Measurements from ENCODE around the gene RERG. TPM values are rescaled to one million over a fixed set of nuclear protein-coding genes. Genes with fewer than 3 reads are reported as not detected.

The RERG gene
- total RNA-seq, 1 donor from 2014 or later = not detected

DNA sequence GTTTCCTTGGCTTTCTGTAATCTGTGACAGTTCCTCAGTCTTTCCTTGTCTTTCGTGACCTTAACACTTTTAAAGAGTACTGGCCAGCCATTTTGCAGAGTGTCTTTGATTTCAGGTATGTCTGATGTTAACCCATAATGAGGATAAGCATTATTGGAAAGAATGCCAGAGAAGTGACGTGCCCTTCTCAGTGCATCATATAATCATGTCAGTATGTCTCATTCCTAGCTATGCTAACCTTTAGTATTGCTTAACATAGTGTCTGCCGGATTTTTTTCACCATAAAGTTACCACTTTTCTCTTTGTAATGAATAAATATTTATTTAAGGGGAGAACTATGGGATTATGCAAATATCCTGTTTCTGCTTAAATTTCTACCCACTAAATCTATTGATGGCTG lies 28.5 kb downstream of the RERG start:
- no peak for DNase-seq (ENCODE audit: extremely low read depth, low read depth, low spot score)

DNA sequence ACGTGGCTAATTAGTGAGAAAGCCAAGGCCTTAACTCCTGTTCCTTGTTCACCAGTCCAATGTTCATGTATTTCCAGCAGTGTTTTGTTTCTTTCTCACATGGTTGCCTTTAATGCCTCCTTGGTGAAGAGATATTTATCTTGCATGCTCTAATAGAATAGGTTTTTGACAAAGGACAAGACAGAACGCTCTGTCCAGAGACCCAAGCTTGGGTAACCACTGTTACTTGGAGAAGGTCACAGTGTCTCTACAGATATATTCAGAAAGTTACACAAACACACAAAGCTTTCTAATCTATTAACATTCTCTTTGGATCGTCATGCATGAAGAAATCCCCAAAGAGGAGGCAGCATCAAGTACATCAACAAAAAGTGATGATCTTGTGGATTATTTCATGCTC lies 33.1 kb downstream of the RERG start:
- DNase-seq (ENCODE audit: extremely low read depth, low read depth, low spot score) = no peak

DNA sequence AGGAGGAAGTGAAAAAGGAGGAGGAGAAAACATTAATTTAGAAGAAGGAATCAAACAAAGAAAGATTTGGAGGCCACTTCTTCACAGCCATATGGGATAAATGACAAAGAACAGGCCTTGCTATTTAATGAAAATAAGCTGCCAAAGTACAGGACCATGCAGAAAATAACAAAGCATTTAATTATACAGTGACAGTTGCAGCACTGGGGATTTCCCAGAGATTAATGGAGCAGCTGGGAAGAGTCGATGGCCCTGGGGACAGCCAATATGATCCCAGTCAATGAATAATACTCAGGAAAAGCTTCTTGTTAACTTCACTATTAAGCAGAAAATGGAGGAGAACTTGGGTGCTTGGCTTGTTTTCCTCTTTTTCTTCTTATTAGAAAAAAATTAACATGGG lies 34.6 kb downstream of the RERG start:
- DNase-seq (ENCODE audit: extremely low read depth, low read depth, low spot score) = no peak

DNA sequence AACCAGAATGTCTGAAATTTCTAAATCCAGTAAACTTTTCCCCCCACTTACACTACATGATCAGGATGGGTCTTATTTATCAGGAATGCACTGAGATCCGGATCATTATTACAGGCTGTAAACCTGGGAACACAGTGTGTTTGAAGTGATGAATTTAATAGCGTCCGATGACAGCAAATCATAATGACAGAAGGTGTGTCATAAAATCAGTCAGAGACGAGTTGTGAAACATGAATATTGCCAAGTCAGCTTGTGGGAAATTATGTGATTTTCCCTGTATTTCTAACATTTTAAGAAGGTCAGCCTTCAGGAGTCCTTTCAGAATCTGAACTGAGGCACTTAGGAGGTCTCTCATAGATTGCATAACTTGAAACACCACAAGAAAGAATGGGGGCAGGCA lies 36.7 kb downstream of the RERG start:
- DNase-seq (ENCODE audit: extremely low read depth, low read depth, low spot score) = no peak

DNA sequence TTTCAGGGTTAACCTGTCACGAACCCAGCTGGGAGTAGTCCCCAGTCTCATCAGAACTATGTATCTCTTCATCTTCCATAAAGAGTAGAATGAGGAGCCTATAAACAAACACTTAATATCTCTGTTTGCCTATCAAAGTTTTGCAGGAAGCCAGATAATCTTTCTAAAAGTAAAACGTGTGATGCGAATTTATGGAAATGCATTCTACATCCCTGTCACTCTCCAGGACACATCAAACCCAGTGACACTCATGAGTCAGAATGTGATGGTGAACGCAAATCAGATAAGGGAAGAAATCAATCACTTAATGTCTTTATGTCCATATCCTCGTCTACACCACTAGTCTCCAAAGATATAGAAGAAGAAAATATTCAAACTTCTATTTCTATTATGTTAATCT lies 37.4 kb downstream of the RERG start:
- no peak for DNase-seq (ENCODE audit: extremely low read depth, low read depth, low spot score)

DNA sequence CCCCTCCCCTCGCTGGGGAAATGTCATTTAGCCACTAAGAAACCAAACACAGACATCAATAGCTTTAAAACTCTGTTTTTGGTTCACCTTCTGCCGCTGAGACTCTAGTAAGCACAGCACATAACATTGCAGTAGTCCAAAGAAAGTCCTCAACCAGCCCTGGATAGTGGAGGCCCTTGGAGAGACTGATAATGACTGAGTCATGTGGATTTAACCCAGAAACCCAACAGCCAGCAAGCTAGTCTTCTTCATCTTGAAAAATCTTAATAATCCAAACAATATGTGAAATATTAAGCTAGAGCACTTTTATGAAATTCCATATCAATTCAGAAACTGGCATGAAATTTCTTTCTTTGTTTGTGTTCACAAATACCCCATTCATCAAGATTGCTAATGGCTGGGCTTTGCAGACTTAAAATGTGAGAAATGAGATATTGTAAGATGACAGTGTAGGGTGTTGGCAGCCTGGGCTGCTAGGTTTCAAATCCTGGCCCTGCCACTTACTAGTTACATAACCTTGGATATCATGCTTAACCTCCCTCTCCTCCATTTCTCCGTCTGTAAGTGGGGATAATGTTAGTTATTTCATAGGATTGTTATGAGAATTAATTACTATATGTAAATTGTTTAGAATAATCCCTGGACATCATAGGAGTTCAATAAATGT lies 40.1 kb downstream of the RERG start:
- no peak for DNase-seq (ENCODE audit: extremely low read depth, low read depth, low spot score)

DNA sequence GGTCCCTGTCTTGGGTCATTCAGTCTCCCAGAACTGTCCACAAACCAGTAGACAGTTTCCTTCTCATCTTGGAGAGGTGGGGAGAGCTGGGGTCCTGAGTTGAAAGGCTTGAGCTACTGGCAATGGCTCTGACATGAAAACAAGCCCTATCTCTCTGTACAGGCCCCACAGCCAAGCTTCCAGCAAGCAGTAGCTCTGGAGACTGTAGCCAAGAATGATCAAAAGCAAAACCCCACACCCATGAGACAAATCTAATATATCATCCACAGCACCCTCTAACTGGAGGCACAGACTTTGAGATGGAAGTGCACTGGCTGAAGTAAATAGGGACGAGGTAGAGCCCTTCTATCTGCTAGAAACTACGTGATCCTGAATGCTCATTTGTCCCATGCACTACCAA lies 40.9 kb downstream of the RERG start:
- DNase-seq (ENCODE audit: extremely low read depth, low read depth, low spot score) = no peak

DNA sequence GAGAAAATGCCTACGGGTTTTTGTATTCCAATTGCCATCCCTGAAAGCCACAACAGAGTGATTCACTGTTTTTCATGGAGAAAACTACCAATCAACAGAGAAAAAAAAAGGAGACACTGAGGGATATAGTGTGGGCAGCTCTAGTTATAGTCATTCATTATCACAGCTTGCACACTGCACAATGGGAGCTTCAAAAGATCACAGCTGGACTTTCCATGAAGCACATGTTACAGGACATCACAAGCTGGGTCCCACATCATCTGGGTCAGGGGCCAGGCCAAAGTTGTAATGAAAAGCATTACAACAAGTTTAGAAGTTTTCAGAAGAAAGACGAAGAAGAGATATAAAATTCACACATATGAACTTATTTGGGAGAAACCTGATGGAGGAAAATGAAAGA lies 41.5 kb downstream of the RERG start:
- no peak for DNase-seq (ENCODE audit: extremely low read depth, low read depth, low spot score)

DNA sequence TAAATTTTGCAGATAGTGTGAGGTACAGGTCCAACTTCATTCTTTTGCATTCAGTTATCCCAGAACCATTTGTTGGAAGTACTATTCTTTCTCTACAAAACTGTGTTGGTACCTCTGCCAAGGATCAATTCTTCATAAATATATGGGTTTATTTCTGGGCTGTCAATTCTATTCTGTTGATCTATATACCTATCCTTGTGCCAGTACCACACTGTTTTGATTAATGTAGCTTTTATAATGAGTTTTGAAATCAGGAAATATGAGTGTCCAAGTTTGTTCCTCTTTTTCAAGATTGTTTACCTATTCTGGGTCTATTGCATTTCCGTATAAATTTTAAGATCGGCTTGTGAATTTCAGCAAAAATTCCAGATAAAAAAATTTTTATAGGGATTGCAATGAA lies 48.1 kb downstream of the RERG start:
- DNase-seq (ENCODE audit: extremely low read depth, low read depth, low spot score) = no peak

DNA sequence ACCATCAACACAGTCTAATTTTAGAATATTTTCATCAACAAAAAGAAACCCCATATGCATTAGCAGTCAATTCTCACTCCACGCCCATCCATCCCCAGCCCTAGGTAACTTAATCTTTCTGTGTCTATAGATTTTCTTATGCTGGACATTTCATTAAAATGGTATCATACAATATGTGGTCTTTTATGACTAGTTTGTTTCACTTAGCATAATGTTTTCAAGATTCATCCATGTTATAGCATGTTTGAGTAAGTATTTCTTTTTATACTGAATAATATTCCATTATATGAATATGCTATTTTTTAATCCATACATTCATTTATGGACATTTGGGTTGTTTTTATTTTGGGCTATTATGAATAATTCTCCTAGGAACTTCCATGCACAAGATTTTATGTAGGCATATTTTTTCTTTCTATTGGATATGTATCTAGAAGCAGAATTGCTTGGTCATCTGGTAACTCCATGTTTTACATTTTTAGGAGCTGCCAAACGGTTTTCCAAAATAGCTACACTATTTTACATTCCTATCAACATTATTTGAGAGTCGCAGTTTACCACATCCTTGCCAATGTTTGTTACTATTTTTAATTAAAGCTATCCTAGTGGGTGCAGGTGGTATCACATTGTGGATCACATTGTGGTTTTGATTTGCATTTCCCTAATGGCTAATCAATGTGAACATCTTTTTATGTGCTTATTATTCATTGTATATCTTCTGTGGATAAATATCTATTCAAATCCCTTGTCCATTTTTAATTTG lies 49.0 kb downstream of the RERG start:
- DNase-seq (ENCODE audit: extremely low read depth, low read depth, low spot score) = no peak

DNA sequence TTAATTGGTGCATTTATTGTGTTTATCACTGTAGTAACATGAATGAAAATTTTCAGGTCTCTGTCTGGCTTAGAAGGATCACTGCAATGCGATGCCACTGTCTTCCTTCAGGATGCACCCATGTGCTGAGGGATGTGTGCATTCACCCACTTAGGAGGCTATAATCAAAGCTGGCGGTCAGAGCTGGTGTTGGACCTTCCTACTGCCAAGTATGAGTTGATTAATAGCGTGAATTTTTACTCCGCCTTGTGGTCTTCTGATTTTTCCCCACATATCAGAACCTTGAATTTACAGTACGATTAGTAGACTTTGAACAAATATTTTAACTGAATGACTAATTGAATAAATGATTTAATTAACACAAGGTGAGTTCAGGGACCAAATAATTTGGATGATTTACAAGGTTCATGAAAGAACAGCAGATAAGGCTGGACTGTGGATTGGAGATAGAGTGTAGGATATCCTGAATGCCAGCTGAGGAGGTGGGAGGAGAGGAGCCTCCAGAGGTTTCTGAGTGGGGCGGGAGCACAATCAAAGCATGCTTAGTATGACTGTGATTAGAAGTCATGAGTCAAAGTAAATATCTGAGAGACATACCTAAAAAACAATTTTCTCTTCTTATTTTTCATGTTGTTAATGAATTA lies 50.1 kb downstream of the RERG start:
- DNase-seq (ENCODE audit: extremely low read depth, low read depth, low spot score) = no peak

DNA sequence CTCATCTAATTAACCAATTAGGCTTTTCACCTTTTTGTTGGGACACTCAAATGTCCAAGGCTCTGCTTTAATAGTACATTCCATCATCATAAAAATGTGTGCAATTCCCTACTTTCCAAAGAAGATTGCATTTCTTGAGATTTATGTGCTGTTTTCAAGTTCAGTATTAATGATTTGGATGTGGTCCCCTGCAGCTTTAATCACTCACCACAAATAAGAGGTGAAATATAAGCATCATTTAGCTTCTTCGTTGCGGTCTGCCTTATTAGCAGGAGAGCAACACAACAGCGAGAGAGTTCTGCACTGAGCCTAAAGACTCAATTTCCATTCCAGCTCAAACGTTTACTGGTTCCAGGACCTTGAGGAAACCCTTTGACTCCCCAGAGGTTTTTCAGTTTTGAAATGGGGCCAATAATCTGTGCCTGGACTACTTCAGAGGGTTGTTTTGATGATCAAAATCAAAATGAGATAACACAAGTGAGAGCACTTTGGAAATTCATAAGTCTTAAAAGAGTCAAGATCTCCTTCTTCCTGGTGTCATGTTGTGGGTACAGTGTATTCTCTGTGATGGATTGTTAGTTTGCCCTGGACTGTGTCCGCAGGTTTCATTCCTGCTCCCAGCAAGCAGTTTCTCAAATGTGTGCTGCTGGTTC lies 53.1 kb downstream of the RERG start:
- DNase-seq (ENCODE audit: extremely low read depth, low read depth, low spot score) = no peak

DNA sequence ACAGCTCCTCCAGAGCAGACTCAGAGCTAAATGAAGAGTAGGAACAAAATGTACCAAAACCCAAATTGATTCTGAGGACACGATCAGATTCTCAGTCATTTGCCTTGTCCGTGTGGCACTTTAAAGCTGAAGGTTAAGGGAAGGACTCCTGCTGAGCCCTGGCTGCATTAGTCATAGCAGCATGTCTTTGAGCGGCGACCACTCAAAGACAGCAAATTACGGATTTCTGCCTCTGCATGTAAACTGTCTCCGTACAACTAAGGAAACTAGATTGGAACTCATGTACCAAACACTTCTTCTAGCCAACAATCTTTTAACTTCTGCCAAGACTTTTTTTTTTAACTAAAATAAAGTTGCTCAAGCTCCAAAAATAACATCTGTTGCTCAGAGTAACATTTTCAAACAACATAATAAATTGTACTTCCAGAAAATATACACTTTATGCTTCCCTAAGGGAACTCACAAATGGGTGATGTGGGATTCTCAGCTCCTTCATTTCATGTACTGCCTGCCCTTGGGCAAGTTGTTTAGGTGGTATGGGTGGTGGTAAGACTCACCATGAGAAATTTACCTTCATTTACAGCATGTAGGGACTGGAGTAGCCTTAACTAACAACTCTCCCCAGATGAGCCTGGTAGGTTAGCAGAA lies 56.1 kb downstream of the RERG start:
- no peak for DNase-seq (ENCODE audit: extremely low read depth, low read depth, low spot score)

DNA sequence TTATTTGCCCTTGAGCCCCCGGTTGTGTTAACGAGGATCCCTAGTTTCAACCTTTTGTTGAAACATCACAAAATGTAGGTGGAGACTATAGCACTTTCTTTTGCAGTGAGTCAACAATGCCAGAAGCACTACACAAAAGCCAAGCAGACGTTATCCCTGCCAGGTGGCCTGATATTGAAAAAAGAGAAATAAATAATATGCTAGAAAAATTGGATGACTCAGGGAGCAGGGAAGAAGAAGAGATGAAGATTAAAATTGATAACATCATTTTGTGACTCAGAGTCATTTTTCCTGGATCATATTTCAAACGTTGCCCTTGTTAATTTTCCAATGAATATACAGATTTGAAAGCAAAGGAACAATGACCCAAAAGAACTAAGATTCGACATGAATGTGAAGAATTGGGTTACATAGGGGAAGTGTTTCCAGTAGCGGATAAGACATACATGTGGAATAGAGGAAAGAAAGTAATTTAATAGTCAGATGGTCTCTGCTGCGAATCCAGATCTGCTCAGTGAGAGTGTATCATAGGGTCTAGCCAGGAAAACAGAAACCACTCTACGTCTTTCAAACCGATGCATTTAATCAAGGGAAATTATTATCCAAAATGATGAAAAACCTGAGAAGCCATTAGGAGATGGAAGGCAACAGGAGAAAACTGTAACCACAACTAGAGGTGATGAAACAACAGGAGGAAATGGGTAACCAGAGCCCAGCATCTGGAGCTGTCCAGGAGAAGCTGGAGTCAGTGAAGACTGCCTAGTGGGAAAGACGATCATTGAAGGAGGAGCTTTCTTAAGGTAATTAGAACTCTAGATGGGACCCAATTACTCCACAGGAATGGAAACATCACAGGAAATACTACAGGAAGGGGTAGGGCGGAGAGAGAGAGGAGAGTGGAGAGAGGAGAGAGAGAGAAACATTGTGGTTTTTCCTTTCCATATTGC lies 57.9 kb downstream of the RERG start:
- no peak for DNase-seq (ENCODE audit: extremely low read depth, low read depth, low spot score)

DNA sequence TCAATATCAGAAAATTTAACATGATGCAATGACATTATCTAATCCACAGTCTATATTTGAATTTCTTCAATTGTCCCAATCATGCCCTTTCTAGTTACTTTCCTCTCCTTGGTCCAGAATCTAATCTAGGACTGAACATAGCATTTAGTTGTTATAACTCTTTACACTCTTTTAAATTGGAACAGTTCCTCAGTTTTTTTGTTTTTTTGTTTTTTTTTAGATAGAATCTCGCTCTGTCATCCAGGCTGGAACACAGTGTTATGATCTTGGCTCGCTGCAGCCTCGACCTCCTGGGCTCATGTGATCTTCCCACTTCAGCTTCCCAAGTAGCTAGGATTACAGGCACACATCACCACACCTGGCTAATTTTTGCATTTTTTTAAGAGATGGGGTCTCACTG lies 63.1 kb downstream of the RERG start:
- DNase-seq (ENCODE audit: extremely low read depth, low read depth, low spot score) = no peak

DNA sequence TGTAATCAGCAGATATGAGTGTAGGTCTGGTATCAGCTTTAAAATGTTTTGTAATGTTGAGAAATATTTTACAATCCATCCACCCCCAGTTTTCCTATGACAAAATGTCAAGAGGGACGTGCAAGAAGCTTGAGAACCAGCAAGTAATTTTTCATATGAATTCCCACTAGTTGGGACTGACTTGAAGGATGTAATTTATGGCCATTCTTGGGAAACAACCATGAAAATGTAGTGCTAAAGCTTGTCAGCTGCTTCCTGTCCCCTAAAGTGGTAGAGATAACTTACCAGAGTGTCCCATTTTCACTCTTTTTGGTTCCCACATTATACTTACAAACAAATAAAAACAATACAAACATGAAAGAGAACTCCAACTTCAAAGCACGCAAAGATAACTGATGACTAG lies 63.9 kb downstream of the RERG start:
- no peak for DNase-seq (ENCODE audit: extremely low read depth, low read depth, low spot score)

DNA sequence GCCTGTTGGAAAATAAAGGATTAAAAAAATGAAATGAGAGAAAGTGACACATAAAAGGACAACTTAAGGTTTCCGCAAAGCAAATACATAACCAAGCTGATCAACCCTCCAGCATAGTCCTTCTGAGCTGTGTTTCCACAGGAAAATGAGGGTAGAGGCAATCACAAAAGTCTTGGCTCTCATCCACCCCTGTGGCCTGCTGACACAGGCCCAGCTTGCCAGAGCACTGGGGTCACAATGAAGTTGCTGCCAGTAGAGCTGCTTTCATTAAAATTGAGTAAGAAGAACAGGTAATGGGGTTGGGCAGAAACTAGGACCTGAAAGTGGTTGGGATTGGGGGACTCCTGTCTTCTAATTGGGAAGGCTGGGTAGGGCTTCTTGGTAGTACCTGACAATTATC lies 65.9 kb downstream of the RERG start:
- DNase-seq (ENCODE audit: extremely low read depth, low read depth, low spot score) = no peak

DNA sequence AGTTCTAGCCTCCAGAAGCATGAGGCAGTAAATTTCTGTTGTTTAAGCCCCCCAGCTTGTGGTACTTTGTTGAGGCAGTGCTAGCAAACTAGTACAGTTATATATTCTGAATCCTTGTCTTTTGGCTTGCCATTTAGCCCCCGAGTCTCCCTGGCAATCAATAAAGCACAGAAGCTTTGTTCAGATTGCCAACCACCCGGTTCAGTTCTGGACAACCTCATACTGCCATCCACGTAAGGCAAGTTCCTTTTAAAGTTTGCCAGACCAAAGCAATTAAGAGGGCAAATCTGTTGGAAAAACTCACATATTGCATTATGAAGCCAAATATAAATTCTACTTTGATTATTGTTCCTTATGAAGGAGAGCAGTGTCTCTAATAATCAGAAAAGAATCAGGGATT lies 67.1 kb downstream of the RERG start:
- no peak for DNase-seq (ENCODE audit: extremely low read depth, low read depth, low spot score)

DNA sequence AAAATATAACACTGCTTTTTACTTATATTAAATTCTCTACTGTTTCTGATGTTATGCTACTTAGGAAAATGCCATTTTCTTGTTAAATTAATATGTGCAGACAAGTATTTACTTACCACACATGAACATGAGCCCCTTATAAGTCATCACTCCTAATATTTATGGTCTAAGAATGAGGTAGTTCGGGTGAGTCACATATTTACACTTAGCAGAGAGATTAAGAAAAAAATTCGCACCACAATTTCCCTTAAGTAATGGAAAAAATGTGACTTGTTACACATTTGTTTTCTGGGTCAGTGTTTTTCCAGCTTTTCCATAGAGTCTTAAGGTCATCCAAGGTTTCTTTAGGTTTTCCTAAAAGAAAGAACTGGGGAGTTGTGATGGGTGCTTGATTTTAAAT lies 68.3 kb downstream of the RERG start:
- peak; percentile 29 for DNase-seq (ENCODE audit: extremely low read depth, low read depth, low spot score)

DNA sequence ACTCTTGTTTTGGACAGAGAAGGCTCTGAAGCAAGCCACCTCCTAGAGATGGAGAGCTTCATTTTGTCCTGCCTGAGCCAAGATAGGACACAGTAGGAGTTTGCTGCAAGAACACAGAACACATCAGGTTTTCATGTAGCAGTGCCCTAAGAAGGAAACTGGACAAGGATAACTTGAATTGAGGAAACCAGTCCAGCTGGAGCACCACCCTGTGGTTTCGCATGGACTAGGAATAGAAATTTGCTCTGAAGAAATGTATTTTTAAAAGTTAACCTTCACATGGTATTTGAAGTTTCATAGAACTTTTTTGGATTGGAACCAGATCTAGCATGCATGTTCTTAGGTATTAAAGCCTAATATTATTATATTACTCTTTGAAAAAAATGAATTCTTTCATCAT lies 68.8 kb downstream of the RERG start:
- DNase-seq (ENCODE audit: extremely low read depth, low read depth, low spot score) = no peak
